Neural cell (in vitro differentiated cells): ENCODE data around the gene SFT2D2. TPM values are rescaled to one million over a fixed set of nuclear protein-coding genes. Genes with fewer than 3 reads are reported as not detected.

ENCODE experiments used
- H2AFZ ChIP-seq: fragments of 200-600, 300-800 bp; sonication (generic), shearing (Covaris generic); 2 replicates; pipeline ENCODE4 v1.6.0; 2014; ENCODE audit warnings: low read depth, mild to moderate bottlenecking, antibody characterized with exemption, low read length, moderate library complexity
- H3F3A ChIP-seq: fragments of 200-600 bp; shearing (Covaris generic); 2 replicates; pipeline ENCODE4 v1.6.1; 2016; ENCODE audit warnings: mild to moderate bottlenecking, moderate library complexity, mixed read lengths, antibody characterized with exemption, low read length; ENCODE audit not compliant: insufficient read depth, poor library complexity, severe bottlenecking
- H3K27ac ChIP-seq: fragments of 200-600, 300-800 bp; sonication (generic), shearing (Covaris generic); 2 replicates; pipeline ENCODE4 v1.5.1; 2014; ENCODE audit warnings: mild to moderate bottlenecking, low read length, moderate library complexity
- H3K27me3 ChIP-seq: fragments of 300-800, 200-600 bp; sonication (generic), shearing (Covaris generic); 2 replicates; pipeline ENCODE4 v1.6.0; 2014; ENCODE audit warnings: mild to moderate bottlenecking, low read depth, low read length, moderate library complexity; ENCODE audit not compliant: insufficient read depth
- H3K36me3 ChIP-seq: fragments of 300-800, 200-600 bp; sonication (generic), shearing (Covaris generic); 2 replicates; pipeline ENCODE4 v1.5.1; 2014; ENCODE audit warnings: mild to moderate bottlenecking, antibody characterized with exemption, low read length, moderate library complexity; ENCODE audit not compliant: insufficient read depth
- H3K4me2 ChIP-seq: fragments of 300-800, 200-600 bp; sonication (generic), shearing (Covaris generic); 2 replicates; pipeline ENCODE4 v1.6.0; 2014; ENCODE audit warnings: mild to moderate bottlenecking, low read length
- H3K4me3 ChIP-seq: fragments of 300-800, 200-600 bp; sonication (generic), shearing (Covaris generic); 2 replicates; pipeline ENCODE4 v1.5.1; 2014; ENCODE audit warnings: mild to moderate bottlenecking, low read length, moderate library complexity
- H3K79me2 ChIP-seq: fragments of 200-600 bp; shearing (Covaris generic); replicated peaks from 2 replicates; pipeline ENCODE4 v1.6.0; 2014; ENCODE audit warnings: mild to moderate bottlenecking, low read length, moderate library complexity; ENCODE audit not compliant: insufficient read depth
- H3K9ac ChIP-seq: fragments of 300-800, 200-600 bp; sonication (generic), shearing (Covaris generic); 2 replicates; pipeline ENCODE4 v1.6.1; 2016; ENCODE audit warnings: mild to moderate bottlenecking, low read length, mixed read lengths
- H3K9me2 ChIP-seq: fragments of 200-600 bp; shearing (Covaris generic); 2 replicates; pipeline ENCODE4 v1.6.1; 2016; ENCODE audit warnings: mild to moderate bottlenecking, low read length, mixed read lengths; ENCODE audit not compliant: insufficient read depth
- H3K9me3 ChIP-seq: fragments of 200-600, 300-800 bp; sonication (generic), shearing (Covaris generic); 2 replicates; pipeline ENCODE4 v1.6.1; 2016; ENCODE audit warnings: mild to moderate bottlenecking, mixed run types, low read length, moderate library complexity, mixed read lengths
- H4K20me1 ChIP-seq: fragments of 200-600 bp; shearing (Covaris generic); 2 replicates; pipeline ENCODE4 v1.6.1; 2016; ENCODE audit warnings: mild to moderate bottlenecking, mixed run types; ENCODE audit not compliant: insufficient read depth
- CTCF ChIP-seq: fragments of 450-650 bp; IDR thresholded peaks from 2 replicates; pipeline ENCODE4 v1.5.1; 2014; ENCODE audit warnings: antibody characterized with exemption, mild to moderate bottlenecking, moderate library complexity; ENCODE audit not compliant: poor library complexity, severe bottlenecking
- EP300 ChIP-seq: fragments of 450-650 bp; conservative IDR thresholded peaks from 2 replicates; pipeline ENCODE4 v1.6.1; 2014; ENCODE audit warnings: antibody characterized with exemption, mild to moderate bottlenecking, moderate library complexity; ENCODE audit not compliant: poor library complexity, severe bottlenecking
- EZH2 ChIP-seq: fragments of 200-600, 300-800 bp; shearing (Covaris generic), sonication (generic); IDR thresholded peaks from 2 replicates; pipeline ENCODE4 v1.6.1; 2014; ENCODE audit warnings: antibody characterized with exemption, low read length, borderline replicate concordance, mild to moderate bottlenecking; ENCODE audit not compliant: insufficient read depth, poor library complexity, severe bottlenecking
- MXI1 ChIP-seq: fragments of 450-650 bp; conservative IDR thresholded peaks from 2 replicates; pipeline ENCODE4 v1.6.1; 2014; ENCODE audit warnings: antibody characterized with exemption, mild to moderate bottlenecking; ENCODE audit not compliant: poor library complexity, severe bottlenecking
- POLR2AphosphoS5 ChIP-seq: IDR thresholded peaks from 2 replicates; pipeline ENCODE4 v1.6.1; 2012
- RAD21 ChIP-seq: fragments of 450-650 bp; conservative IDR thresholded peaks from 2 replicates; pipeline ENCODE4 v1.6.1; 2014; ENCODE audit warnings: antibody characterized with exemption, mild to moderate bottlenecking, moderate library complexity
- REST ChIP-seq: IDR thresholded peaks from 2 replicates; pipeline ENCODE4 v1.6.1; 2012; ENCODE audit warnings: borderline replicate concordance
- SMC3 ChIP-seq: fragments of 450-650 bp; conservative IDR thresholded peaks from 2 replicates; pipeline ENCODE4 v1.6.1; 2014; ENCODE audit warnings: antibody characterized with exemption, mild to moderate bottlenecking, moderate library complexity; ENCODE audit not compliant: poor library complexity
- TAF1 ChIP-seq: IDR thresholded peaks from 2 replicates; pipeline ENCODE4 v1.6.1; 2012; ENCODE audit warnings: low read depth
- polyA plus RNA-seq: library from polyadenylated mRNA; depleted of rRNA; stranded (reverse); fragments of >200 nt; gene quantifications from 2 replicates; pipeline ENCODE4 v1.2.3, GENCODE V29; 2014

SFT2D2 gene
- polyA plus RNA-seq, 1 donor from 2014 or later = 8.3 TPM

GRCh38 chr1:168261390-168261789, 35.6 kb downstream of the SFT2D2 start:
- H3K4me2 ChIP-seq = no peak overlapping the region
- H3K9me3 ChIP-seq = peaks cover 3% of the 10 kb centered on the region

GRCh38 chr1:168263130-168263529, 37.3 kb downstream of the SFT2D2 start:
- Histone ChIP-seq H2AFZ (no peak overlapping the region), H3K9me2 (no peaks in the 10 kb centered on the region), H3K79me2 (no peaks in the 10 kb centered on the region), H3F3A (no peaks in the 10 kb centered on the region), H3K4me2 (no peak overlapping the region), H4K20me1 (no peaks in the 10 kb centered on the region), H3K27ac (no peak overlapping the region), H3K9me3 (peaks cover 3% of the 10 kb centered on the region), H3K4me3 (no peak overlapping the region), H3K36me3 (no peaks in the 10 kb centered on the region), H3K9ac (no peak overlapping the region), H3K27me3 (no peaks in the 10 kb centered on the region)
- TF ChIP-seq RAD21 (no peak), POLR2AphosphoS5 (no peak), REST (no peak), EP300 (no peak), TAF1 (no peak), EZH2 (no peak), MXI1 (no peak), CTCF (no peak), SMC3 (no peak)

More at GRCh38 chr1:168261390-168261789, 35.6 kb downstream of the SFT2D2 start:
- Histone ChIP-seq H3K4me3 (no peak overlapping the region), H3K79me2 (no peaks in the 10 kb centered on the region), H2AFZ (no peak overlapping the region), H3K36me3 (no peaks in the 10 kb centered on the region), H3K27ac (no peak overlapping the region), H3K9me2 (no peaks in the 10 kb centered on the region), H3F3A (no peaks in the 10 kb centered on the region), H3K9ac (no peak overlapping the region), H4K20me1 (no peaks in the 10 kb centered on the region), H3K27me3 (no peaks in the 10 kb centered on the region)
- no peak for TF ChIP-seq POLR2AphosphoS5
- no peak for TF ChIP-seq TAF1
- TF ChIP-seq MXI1 = no peak

- Histone ChIP-seq H3K79me2 (no peaks in the 10 kb centered on the region), H3K27ac (no peak overlapping the region), H3K4me2 (no peak overlapping the region), H3K27me3 (no peaks in the 10 kb centered on the region), H3K9ac (no peak overlapping the region), H3F3A (no peaks in the 10 kb centered on the region), H3K4me3 (no peak overlapping the region), H3K36me3 (no peaks in the 10 kb centered on the region), H3K9me3 (peaks cover 2% of the 10 kb centered on the region), H3K9me2 (no peaks in the 10 kb centered on the region), H2AFZ (no peak overlapping the region), H4K20me1 (no peaks in the 10 kb centered on the region)
- TF ChIP-seq SMC3 = no peak
- no peak for TF ChIP-seq CTCF
- TF ChIP-seq RAD21 = no peak
- TF ChIP-seq TAF1 = no peak
- TF ChIP-seq REST = no peak
- no peak for TF ChIP-seq MXI1
- no peak for TF ChIP-seq EZH2
- TF ChIP-seq EP300 = no peak
- no peak for TF ChIP-seq POLR2AphosphoS5
Measured at GRCh38 chr1:168264296-168264695, 38.5 kb downstream of the SFT2D2 start.
